DND-41 (cell line): ENCODE data around the gene TRAF3IP3.

ENCODE experiments used
- ATAC-seq: fragments of 200-7000 bp; cut with Tn5 transposase; 3 replicates; pipeline ENCODE4 v1.9.1; 2021; ENCODE audit warnings: low read depth; ENCODE audit not compliant: insufficient read depth
- DNase-seq: peaks from one replicate; pipeline ENCODE4 v3.0.0-alpha.2; 2020
- H2AFZ ChIP-seq: 2 replicates; pipeline ENCODE4 v1.6.0; 2012; ENCODE audit warnings: low read depth, low read length
- H3K27ac ChIP-seq: 2 replicates; pipeline ENCODE4 v1.5.1; 2012; ENCODE audit warnings: low read length, inconsistent platforms
- H3K27me3 ChIP-seq: fragments of 200-600 bp; sonication (generic); 2 replicates; pipeline ENCODE4 v1.6.0; 2012; ENCODE audit warnings: low read length, mild to moderate bottlenecking, inconsistent platforms; ENCODE audit not compliant: insufficient read depth, poor library complexity
- H3K36me3 ChIP-seq: 2 replicates; pipeline ENCODE4 v1.5.1; 2012; ENCODE audit warnings: low read length, inconsistent platforms; ENCODE audit not compliant: insufficient read depth
- H3K4me1 ChIP-seq: 2 replicates; pipeline ENCODE4 v1.5.1; 2012; ENCODE audit warnings: mild to moderate bottlenecking, low read length; ENCODE audit not compliant: insufficient read depth
- H3K4me2 ChIP-seq: 2 replicates; pipeline ENCODE4 v1.6.0; 2012; ENCODE audit warnings: mild to moderate bottlenecking, moderate library complexity, low read length, inconsistent platforms; ENCODE audit not compliant: insufficient read depth
- H3K4me3 ChIP-seq, 2 experiments: fragments of 200-600 bp in 1 of 2; shearing (Covaris generic) in 1 of 2; 2 replicates each; pipeline ENCODE4 v1.5.1; 2012 to 2016; ENCODE audit warnings: inconsistent platforms in 2 of 2, low read length in 2 of 2, mild to moderate bottlenecking in 2 of 2, low read depth in 1 of 2, moderate library complexity in 1 of 2
- H3K79me2 ChIP-seq: 2 replicates; pipeline ENCODE4 v1.6.0; 2012; ENCODE audit warnings: low read length, inconsistent platforms; ENCODE audit not compliant: insufficient read depth
- H3K9ac ChIP-seq: 2 replicates; pipeline ENCODE4 v1.6.0; 2012; ENCODE audit warnings: low read depth, mild to moderate bottlenecking, inconsistent platforms, low read length, moderate library complexity
- H3K9me3 ChIP-seq: 2 replicates; pipeline ENCODE4 v1.5.1; 2012; ENCODE audit warnings: low read length, moderate library complexity, mild to moderate bottlenecking, inconsistent platforms; ENCODE audit not compliant: insufficient read depth, severe bottlenecking
- H4K20me1 ChIP-seq: 2 replicates; pipeline ENCODE4 v1.6.0; 2012; ENCODE audit warnings: low read length; ENCODE audit not compliant: insufficient read depth
- CTCF ChIP-seq: IDR thresholded peaks from 2 replicates; pipeline ENCODE4 v1.5.1; 2012; ENCODE audit warnings: borderline replicate concordance, low read length, moderate library complexity, mild to moderate bottlenecking; ENCODE audit not compliant: poor library complexity, severe bottlenecking; ENCODE audit errors: extremely low read depth
- EZH2 ChIP-seq: IDR thresholded peaks from 3 replicates; pipeline ENCODE4 v1.6.1; 2012; ENCODE audit warnings: borderline replicate concordance, low read depth, mild to moderate bottlenecking, moderate library complexity, low read length, inconsistent platforms; ENCODE audit not compliant: severe bottlenecking

The TRAF3IP3 gene

GRCh38 chr1:209737118-209737505, 18.7 kb upstream of the TRAF3IP3 start:
- DNase-seq, result no peak
- no peak overlapping the region for H3K4me3 ChIP-seq
- no peak overlapping the region for H3K27ac ChIP-seq
- no peaks in the 10 kb centered on the region for H3K27me3 ChIP-seq
- H3K36me3 ChIP-seq, result no peaks in the 10 kb centered on the region
- no peaks in the 10 kb centered on the region for H3K79me2 ChIP-seq
- H2AFZ ChIP-seq, result no peak overlapping the region
- no peak overlapping the region for H3K4me2 ChIP-seq
- no peak for ATAC-seq
- TF ChIP-seq CTCF (no peak), EZH2 (no peak)
- H3K9me3 ChIP-seq, result no peaks in the 10 kb centered on the region
- no peaks in the 10 kb centered on the region for H4K20me1 ChIP-seq
- no peak overlapping the region for H3K9ac ChIP-seq
- H3K4me1 ChIP-seq, result no peaks in the 10 kb centered on the region

GRCh38 chr1:209738270-209738669, 17.6 kb upstream of the TRAF3IP3 start:
- no peaks in the 10 kb centered on the region for H3K9me3 ChIP-seq

GRCh38 chr1:209741193-209741592, 14.7 kb upstream of the TRAF3IP3 start:
- ATAC-seq (no peak), DNase-seq (no peak)
- TF ChIP-seq EZH2 (no peak), CTCF (no peak)
- H3K4me1 ChIP-seq, result no peaks in the 10 kb centered on the region
- no peak overlapping the region for H3K4me2 ChIP-seq
- no peak overlapping the region for H3K4me3 ChIP-seq
- H2AFZ ChIP-seq, result no peak overlapping the region
- H3K36me3 ChIP-seq, result no peaks in the 10 kb centered on the region
- H3K79me2 ChIP-seq, result no peaks in the 10 kb centered on the region
- no peaks in the 10 kb centered on the region for H3K27me3 ChIP-seq
- no peak overlapping the region for H3K27ac ChIP-seq
- no peak overlapping the region for H3K9ac ChIP-seq
- H4K20me1 ChIP-seq, result no peaks in the 10 kb centered on the region
- H3K9me3 ChIP-seq, result no peaks in the 10 kb centered on the region

More at GRCh38 chr1:209738270-209738669, 17.6 kb upstream of the TRAF3IP3 start:
- Histone ChIP-seq H3K9ac (no peak overlapping the region), H3K4me3 (no peak overlapping the region), H3K4me2 (no peak overlapping the region), H3K27me3 (no peaks in the 10 kb centered on the region), H3K27ac (no peak overlapping the region), H3K79me2 (no peaks in the 10 kb centered on the region), H3K4me1 (no peaks in the 10 kb centered on the region), H4K20me1 (no peaks in the 10 kb centered on the region), H2AFZ (no peak overlapping the region), H3K36me3 (no peaks in the 10 kb centered on the region)
- no peak for DNase-seq
- TF ChIP-seq CTCF (no peak), EZH2 (no peak)
- no peak for ATAC-seq

- Histone ChIP-seq H3K4me2 (no peak overlapping the region), H3K4me1 (no peaks in the 10 kb centered on the region), H3K27ac (no peak overlapping the region), H2AFZ (no peak overlapping the region), H3K4me3 (no peak overlapping the region), H3K27me3 (no peaks in the 10 kb centered on the region), H3K79me2 (no peaks in the 10 kb centered on the region), H3K9me3 (no peaks in the 10 kb centered on the region), H4K20me1 (no peaks in the 10 kb centered on the region), H3K9ac (no peak overlapping the region), H3K36me3 (no peaks in the 10 kb centered on the region)
- ATAC-seq (no peak), DNase-seq (no peak)
- TF ChIP-seq EZH2 (no peak), CTCF (no peak)
These were observed 14.0 kb upstream of the TRAF3IP3 start for GRCh38 chr1:209741889-209742288.
